GM18858 (cell line): ENCODE measurements around the gene CLDN2.

Experiments used
- ATAC-seq: cut with Tn5 transposase; IDR thresholded peaks from one replicate; pipeline ENCODE4 v1.9.1; 2021; ENCODE audit not compliant: unreplicated experiment

Gene CLDN2

GRCh38 chrX:106917830-106918500 lies 2.2 kb upstream of the CLDN2 start:
- ATAC-seq, result no peak

GRCh38 chrX:106921637-106922036 lies 1.4 kb downstream of the CLDN2 start:
- ATAC-seq, result no peak

- no peak for ATAC-seq
These were observed 6.8 kb downstream of the CLDN2 start for GRCh38 chrX:106927023-106927422.

- ATAC-seq, result no peak
These were observed 7.5 kb downstream of the CLDN2 start for GRCh38 chrX:106927700-106928099.

GRCh38 chrX:106928227-106928626 lies 8.0 kb downstream of the CLDN2 start:
- ATAC-seq, result no peak

- ATAC-seq, result no peak
These were observed 11.8 kb downstream of the CLDN2 start for GRCh38 chrX:106931831-106932491.

GRCh38 chrX:106932492-106932923 lies 12.3 kb downstream of the CLDN2 start:
- no peak for ATAC-seq

GRCh38 chrX:106932960-106933537 lies 12.8 kb downstream of the CLDN2 start:
- no peak for ATAC-seq

GRCh38 chrX:106933538-106933961 lies 13.3 kb downstream of the CLDN2 start:
- ATAC-seq, result no peak

- ATAC-seq, result no peak
These were observed 15.0 kb downstream of the CLDN2 start for GRCh38 chrX:106935175-106935574.

- ATAC-seq, result no peak
These were observed 16.0 kb downstream of the CLDN2 start for GRCh38 chrX:106936246-106936645.

- ATAC-seq, result no peak
These were observed 19.4 kb downstream of the CLDN2 start for GRCh38 chrX:106939566-106939965.

GRCh38 chrX:106940068-106940467 lies 19.9 kb downstream of the CLDN2 start:
- no peak for ATAC-seq

GRCh38 chrX:106946464-106946863 lies 26.3 kb downstream of the CLDN2 start:
- no peak for ATAC-seq

GRCh38 chrX:106948641-106949040 lies 28.4 kb downstream of the CLDN2 start:
- no peak for ATAC-seq

GRCh38 chrX:106949366-106949765 lies 29.2 kb downstream of the CLDN2 start:
- no peak for ATAC-seq

- no peak for ATAC-seq
These were observed 30.2 kb downstream of the CLDN2 start for GRCh38 chrX:106950381-106950780.

- ATAC-seq, result no peak
These were observed 31.0 kb downstream of the CLDN2 start for GRCh38 chrX:106951230-106951629.

GRCh38 chrX:106952089-106952488 lies 31.9 kb downstream of the CLDN2 start:
- no peak for ATAC-seq

- no peak for ATAC-seq
These were observed 32.3 kb downstream of the CLDN2 start for GRCh38 chrX:106952538-106952937.

GRCh38 chrX:106952988-106953387 lies 32.8 kb downstream of the CLDN2 start:
- no peak for ATAC-seq

GRCh38 chrX:106954041-106954440 lies 33.8 kb downstream of the CLDN2 start:
- ATAC-seq, result peak; percentile 49
